Skin epidermis (tissue), 12 donors: Measurements from ENCODE around the gene FAM167B.
A peak's percentile ranks its signal among the peaks of the same experiment; 100 is the strongest.

Source experiments
- H3K27ac ChIP-seq, 21 experiments: fragments of 200-600 bp; sonication (generic) in 11 of 21; one replicate each; pipeline ENCODE4 v1.5.0; 2020; ENCODE audit warnings: mild to moderate bottlenecking in 3 of 21, inconsistent platforms in 2 of 21, moderate library complexity in 2 of 21
- H3K4me3 ChIP-seq, 7 experiments: fragments of 200-600 bp; sonication (generic) in 2 of 7; one replicate each; pipeline ENCODE4 v1.5.0; 2020; ENCODE audit warnings: inconsistent platforms in 2 of 7, mild to moderate bottlenecking in 2 of 7, moderate library complexity in 1 of 7

FAM167B gene

DNA sequence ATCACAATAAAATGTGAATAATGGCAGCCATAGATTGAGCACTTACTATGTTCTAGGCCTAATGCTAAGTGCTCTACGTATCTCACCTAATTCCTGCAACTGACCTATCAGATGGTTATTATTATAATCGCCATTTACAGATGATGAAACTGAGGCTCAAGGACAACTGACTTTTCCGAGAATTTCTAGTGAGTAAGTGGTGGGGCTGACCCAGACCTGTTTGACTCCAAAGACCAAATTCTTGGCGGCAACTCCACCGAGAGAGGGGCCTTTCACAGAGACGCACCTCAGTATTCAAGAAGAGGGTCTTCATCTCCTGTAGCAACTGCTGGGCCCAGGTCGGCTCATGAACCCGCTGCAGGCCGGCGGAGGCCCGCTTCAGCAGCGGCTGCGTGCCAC is 25.4 kb upstream of the FAM167B start:
- peak overlapping the region; percentile 78 to 100 (median 93) for H3K27ac ChIP-seq
- peak overlapping the region; percentile 61 to 96 (median 91) for H3K4me3 ChIP-seq

- H3K27ac ChIP-seq: peak within 1 kb of the TSS; percentile 78 to 100 (median 93)
- peak within 1 kb of the TSS; percentile 61 to 96 (median 91) for H3K4me3 ChIP-seq
Measured at GRCh38 chr1:32221980-32222755, 24.9 kb upstream of the FAM167B start, which contains the start of the genes EIF3I and TMEM234. EIF3I (plus strand) TSS chr1:32222407; CDS start chr1:32222442, 35 bp downstream. TMEM234 (minus strand) TSS chr1:32222353; CDS start chr1:32222322, 31 bp downstream.

- peak overlapping the region in 10 of 21 experiments; percentile 89 to 100 (median 95) for H3K27ac ChIP-seq
Measured at GRCh38 chr1:32223683-32224082, 23.3 kb upstream of the FAM167B start.

GRCh38 chr1:32224285-32224684 is 22.7 kb upstream of the FAM167B start:
- H3K4me3 ChIP-seq: no peak overlapping the region
- peak overlapping the region in 5 of 21 experiments; percentile 90 to 100 (median 97) for H3K27ac ChIP-seq

More at GRCh38 chr1:32223683-32224082, 23.3 kb upstream of the FAM167B start:
- H3K4me3 ChIP-seq: peak overlapping the region in 1 of 7 experiments; percentile 91

DNA sequence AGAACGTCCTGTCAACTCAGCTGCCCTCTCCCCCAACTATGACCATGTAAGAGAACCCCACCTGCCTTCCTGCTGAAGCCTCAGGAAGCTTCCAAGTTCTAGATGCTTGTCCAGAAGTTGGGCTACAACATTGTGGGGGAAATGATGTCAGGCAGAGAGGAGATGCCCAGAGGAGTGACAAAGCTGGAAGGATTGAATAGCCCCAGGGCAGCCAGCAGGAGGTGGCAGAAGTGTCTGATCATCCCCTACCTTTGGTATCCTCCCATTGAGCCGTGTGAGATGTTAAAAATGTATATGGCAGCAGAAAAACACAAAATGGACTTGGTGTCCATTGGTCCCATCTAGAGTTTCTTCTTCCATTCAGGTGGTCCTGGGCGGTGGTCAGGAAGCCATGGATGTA is 18.3 kb upstream of the FAM167B start:
- Histone ChIP-seq H3K4me3 (no peak overlapping the region), H3K27ac (no peak overlapping the region)

- H3K27ac ChIP-seq: no peak overlapping the region
- no peak overlapping the region for H3K4me3 ChIP-seq
Measured at GRCh38 chr1:32231843-32232432, 15.1 kb upstream of the FAM167B start.

DNA sequence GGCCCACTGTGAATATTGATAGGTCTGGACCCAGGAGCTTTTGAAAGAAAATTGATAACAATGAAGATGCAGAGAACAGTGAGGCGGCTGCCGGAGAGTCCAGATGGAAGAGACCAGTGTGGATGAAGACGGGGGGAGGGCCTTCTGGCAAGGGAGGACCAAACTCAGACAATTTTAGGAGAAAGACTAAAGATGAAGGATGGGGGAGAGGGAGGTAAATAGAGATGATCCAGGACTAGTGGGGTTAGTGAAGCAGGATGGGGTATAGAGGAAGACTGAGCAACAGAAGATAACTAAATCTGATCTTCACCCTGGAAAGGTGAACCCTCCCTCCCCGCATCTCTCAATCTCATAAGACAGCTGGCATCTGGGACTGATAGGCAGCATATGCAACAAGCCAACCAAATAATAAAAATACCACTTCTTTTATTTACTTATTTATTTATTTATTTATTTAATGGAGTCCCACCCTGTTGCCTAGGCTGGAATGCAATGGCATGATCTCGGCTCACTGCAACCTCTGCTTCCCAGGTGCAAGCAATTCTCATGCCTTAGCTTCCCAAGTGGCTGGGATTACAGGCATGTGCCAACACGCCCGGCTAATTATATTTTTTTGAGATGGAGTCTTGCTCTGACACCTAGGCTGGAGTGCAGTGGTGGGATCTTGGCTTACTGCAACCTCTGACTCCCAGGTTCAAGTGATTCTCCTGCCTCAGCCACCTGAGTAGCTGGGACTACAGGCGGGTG is 14.3 kb upstream of the FAM167B start:
- Histone ChIP-seq H3K4me3 (no peak overlapping the region), H3K27ac (no peak overlapping the region)

DNA sequence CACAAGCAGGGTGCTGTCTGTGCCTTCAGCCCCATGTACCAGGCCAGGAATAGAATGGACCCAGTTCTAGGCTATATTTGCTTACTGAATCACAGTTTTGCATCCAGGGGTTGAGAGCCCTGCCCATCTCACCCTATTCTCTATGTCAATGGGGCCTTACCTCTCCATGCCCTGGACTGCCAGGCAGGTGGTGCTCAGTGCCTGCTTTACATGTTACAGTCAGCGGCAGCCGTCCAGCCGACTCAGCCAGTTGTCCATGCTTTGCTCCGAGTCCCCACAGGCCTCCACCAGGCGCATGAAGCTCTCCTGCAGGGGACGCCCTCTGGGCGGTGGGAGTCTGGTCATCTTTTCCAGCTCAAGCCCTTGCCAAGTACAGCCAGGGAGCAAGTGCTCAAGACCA is 12.2 kb upstream of the FAM167B start:
- Histone ChIP-seq H3K4me3 (no peak overlapping the region), H3K27ac (peak overlapping the region in 2 of 21 experiments; percentile 11 to 60)

DNA sequence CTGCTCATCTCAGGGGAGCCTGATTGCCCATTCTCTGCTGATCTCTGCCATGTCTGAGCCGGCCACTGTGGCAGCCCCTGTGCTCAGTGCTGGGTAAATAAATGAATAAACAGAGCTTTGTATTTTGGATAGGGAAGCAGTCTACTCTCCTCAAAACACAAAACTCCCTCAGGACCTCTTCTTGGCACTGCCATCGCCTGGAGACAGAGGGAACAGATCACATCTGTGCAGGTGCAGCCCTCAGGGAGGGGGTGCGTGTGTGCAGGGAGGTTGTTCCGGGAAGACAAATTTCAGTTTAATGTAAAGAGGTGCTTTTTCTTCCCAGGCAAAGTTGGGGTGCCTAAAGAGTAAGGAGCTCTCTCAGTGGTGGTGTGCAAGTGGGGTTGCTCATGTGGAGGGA is 7.7 kb upstream of the FAM167B start:
- Histone ChIP-seq H3K27ac (peak overlapping the region in 4 of 21 experiments; percentile 78 to 86 (median 80)), H3K4me3 (no peak overlapping the region)

GRCh38 chr1:32239790-32240139 is 7.3 kb upstream of the FAM167B start:
- Histone ChIP-seq H3K4me3 (peak overlapping the region in 6 of 7 experiments; percentile 40 to 66 (median 52)), H3K27ac (peak overlapping the region in 10 of 21 experiments; percentile 67 to 86 (median 76))

DNA sequence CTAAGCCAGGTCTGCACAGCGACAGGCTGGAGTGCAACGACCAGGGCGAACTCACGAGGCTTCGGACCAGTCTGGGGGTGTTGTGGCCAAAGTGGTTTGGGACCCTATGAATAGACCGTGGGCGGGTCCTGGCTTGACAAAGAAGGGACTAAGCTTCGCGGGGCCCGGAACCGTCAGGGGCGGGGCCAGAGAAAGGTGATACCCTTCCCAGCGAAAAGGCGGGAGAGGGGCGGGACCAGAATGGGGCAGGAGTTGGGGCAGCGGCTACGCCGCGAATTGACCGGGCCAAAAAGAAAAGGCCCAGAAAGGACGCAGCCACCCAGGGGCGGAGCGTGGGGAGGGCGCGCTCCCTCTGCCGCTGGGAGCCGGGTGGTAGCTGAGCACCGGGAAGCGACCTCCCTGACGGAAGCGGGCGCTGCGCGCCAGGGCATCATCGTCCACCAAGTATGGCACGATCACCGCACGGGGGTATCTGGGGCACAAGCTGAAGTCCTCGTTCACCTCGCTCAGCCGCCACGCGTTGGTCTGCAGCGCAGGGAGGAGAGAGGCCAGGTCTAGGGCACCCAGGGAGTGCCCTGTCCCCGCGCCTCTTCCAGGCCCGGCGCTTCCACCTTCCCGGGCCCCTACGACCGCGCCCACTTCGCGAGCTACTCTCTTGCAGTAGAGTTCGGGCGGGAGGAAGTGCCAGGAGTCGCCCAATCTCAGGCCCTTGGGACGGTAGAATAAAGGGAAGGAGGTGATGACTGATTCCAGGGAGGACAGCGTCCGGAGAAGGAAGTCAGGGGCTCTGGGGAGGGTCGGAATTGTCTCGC is 6.7 kb upstream of the FAM167B start:
- Histone ChIP-seq H3K4me3 (peak overlapping the region; percentile 40 to 66 (median 50)), H3K27ac (peak overlapping the region in 20 of 21 experiments; percentile 8 to 86 (median 74))

DNA sequence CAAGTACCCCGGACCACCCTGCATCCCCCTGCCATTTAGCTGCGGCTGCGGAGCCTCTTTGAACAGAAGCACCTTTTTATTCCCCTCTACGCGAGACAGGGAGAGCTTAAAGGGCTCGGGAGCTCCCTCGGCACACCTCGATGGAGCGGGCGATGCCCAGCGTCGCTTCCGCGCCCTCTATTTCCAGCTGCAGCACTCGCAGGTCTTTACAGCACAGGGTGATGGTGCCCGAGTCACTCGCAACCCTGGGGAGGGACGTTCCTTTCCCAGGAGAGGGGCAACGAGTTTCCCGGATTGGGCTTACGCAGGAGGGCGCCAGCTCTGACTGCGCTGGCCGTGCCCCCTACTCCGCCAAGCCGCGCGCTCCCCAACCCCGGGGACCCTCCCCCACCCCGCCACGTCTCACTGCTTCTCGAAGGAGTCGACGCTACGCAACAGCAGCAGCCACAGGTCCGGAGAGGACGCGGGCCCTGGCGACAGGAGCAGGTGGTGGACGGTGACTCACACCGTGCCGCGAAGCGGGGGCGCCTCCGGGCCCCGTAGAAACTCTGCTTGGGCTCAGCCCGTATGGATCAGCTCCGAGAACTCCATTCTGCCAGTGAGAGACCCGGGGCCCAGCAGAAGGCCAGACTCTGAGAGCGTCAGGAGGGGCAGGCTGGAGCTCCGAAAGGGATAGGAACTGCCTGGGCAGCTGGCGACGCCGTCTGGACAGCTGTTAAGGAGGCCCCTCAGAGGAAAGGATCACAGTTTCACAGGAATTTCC is 5.8 kb upstream of the FAM167B start:
- Histone ChIP-seq H3K4me3 (peak overlapping the region; percentile 40 to 66 (median 50)), H3K27ac (peak overlapping the region; percentile 15 to 86 (median 74))

DNA sequence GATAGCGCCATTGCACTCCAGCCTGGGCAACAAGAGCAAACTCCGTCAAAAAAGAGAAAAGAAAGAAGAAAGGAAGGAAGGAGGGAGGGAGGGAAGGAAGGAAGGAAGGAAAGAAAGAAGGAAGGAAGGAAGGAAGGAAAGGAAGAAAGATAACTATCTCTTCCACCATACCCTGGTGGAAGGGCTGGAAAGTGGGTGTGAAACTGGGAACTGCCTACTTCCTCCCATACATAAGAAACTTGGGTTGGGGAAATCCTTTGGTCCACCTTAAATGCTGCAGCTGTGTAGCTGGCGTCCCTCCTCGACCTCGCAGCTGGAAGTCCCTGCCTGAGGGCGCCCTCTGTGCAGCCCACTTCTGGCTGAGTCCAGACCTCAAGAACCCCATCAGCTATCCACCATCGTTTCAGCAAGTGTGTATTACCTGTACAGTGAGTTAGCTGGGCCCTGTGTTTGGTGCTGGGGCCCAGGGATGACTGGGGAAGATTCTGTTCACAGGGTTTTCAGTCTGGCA is 4.6 kb upstream of the FAM167B start:
- H3K4me3 ChIP-seq: no peak overlapping the region

GRCh38 chr1:32247452-32247851 is 430 bp downstream of the FAM167B start:
- no peak overlapping the region for H3K4me3 ChIP-seq
- H3K27ac ChIP-seq: peak overlapping the region in 18 of 21 experiments; percentile 27 to 98 (median 76)

More for the DNA sequence above, 4.6 kb upstream of the FAM167B start:
- peak overlapping the region in 3 of 21 experiments; percentile 24 to 82 (median 42) for H3K27ac ChIP-seq

DNA sequence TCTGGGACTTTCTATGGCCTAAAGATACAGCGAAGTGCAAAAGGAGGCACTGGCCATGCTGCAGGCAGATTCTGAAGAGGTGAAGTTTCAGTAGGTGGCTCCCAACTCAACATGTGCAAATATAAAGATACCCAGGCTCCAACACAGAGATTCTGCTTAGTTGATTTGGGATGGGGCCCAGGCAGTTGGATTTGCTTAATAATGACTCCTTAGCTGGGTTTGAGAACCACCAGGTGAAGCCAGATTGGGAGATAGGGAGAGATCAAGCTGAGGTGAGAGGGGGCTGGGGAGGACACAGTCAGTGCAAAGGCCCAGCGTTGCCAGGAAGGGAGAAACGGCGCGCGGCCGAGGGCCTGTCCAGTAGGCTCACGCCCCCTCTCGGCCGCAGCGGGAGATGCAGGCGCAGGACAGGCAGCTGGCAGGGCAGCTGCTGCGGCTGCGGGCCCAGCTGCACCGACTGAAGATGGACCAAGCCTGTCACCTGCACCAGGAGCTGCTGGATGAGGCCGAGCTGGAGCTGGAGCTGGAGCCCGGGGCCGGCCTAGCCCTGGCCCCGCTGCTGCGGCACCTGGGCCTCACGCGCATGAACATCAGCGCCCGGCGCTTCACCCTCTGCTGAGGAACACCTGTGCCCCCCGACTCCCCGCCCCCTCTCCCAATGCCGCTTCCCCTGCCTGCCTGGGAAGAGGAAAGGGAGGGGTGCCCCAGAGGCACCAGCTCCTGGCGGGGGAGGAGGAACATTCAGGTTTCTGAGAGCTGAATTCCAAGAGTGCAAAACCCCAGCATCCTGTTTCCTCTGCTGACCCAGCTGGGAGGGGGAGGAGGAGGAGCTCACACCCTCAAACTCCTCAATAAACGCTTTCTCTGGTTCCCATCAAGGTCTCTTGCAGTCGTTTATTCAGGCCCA is 1.2 kb downstream of the FAM167B start:
- Histone ChIP-seq H3K4me3 (peak overlapping the region in 3 of 7 experiments; percentile 4 to 6 (median 6)), H3K27ac (peak overlapping the region in 20 of 21 experiments; percentile 27 to 98 (median 76))

DNA sequence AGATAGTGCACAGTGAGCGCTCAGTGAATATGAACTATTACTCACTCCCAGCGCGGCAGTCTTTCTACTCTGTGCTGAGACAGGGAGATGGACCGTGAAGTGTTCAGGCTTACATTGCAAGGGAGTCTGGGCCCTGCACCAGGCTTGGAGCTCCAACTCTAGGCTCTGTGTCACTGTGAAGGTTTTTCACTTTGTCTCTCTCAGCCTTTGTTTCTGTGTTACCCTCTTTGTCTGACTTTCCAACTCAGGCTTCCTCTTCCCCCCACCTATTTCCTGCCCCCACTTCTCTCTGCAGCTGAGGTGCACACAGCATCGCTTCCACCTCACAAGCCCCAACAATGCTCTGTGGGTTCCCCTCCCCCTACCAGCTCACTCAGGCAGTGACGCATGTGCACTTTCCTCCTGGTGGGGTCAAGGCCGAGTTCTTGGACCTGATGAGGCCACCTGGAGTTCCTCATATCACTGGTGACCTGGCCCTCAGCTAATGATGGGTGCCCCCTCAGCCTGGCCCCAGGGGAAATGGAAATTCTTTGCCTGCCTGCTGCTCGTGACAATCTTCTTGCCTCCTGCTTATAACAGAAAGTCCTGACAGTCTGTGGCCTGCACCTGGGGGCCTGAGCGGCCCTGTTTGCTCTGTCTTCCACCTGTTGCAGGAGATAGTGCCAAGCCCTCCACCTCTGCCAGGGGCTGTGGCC is 3.0 kb downstream of the FAM167B start:
- Histone ChIP-seq H3K4me3 (peak overlapping the region in 2 of 7 experiments; percentile 14 to 36), H3K27ac (peak overlapping the region; percentile 47 to 98 (median 77))
